ENCODE results near the gene DBNDD1. TPM values are rescaled to one million over a fixed set of nuclear protein-coding genes. Genes with fewer than 3 reads are reported as not detected.
A peak's percentile ranks its signal among the peaks of the same experiment; 100 is the strongest.
"Not testable (repeated sequence)": the region's sequence is repeated elsewhere in the genome, so short reads cannot be mapped to it uniquely, and the experiment has no call there.

Gene DBNDD1
- polyA plus RNA-seq, 1 donor: 10.6 TPM

DNA sequence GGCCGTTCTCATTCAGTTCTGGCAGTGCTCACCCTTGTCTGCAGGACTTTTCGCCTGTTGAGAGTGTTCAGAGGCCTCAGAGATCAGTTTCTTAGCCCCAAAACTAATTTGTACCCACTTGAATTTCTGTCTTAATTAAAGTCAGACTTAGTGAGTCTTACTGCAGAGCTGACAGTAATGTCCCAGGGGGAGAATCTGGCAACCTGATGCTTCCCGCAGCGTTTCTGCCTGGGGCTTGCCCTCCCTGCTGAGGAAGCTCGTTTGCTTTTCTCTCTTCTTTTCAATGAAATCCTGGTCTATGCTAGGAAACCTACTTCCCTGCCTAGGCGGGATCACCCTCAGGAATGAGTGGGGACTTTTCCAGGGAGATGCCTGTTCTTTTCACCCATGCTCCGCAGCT is 25.3 kb downstream of the DBNDD1 start:
- DNase-seq: no peak

DNA sequence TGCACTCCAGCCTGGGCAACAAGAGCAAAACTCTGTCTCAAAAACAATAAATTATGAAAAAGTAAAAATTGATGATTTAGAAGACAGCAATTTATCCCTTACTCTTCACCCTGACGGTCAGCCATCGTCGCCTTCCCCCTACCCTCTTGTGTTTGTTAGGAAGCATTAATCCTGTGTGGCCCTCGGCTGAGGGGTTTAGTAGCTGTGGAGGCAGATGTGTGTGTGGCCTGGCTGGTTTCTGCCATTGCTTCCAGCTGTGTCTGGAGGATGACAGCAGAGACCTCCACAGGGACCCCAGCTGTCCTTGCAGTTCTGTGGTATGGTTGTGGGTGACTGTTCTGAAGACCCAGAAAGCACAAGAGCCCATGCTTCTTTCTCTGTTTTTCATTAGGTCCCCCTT is 25.9 kb downstream of the DBNDD1 start:
- DNase-seq: no peak

- no peak for DNase-seq
Measured at GRCh38 chr16:89990799-89991198, 28.5 kb downstream of the DBNDD1 start.

DNA sequence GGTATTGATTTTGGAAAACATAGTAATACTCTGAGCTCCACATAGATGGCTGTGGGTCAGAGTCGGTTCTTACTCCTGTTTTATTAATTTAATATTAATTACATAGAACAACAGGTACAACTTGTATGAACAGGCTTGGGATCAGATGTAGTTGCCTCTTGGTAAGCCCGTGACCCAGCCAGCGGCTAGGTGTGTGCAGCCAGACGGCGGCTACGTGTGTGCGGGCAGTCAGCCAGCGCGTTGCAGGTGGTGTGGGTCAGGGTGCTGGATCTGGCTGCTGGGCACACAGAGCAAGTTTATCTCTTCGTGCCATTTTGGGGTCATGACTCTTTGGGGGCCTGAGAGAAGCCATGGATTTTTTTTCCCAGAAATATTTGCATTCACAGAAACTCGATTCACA is 30.3 kb downstream of the DBNDD1 start:
- DNase-seq: no peak

DNA sequence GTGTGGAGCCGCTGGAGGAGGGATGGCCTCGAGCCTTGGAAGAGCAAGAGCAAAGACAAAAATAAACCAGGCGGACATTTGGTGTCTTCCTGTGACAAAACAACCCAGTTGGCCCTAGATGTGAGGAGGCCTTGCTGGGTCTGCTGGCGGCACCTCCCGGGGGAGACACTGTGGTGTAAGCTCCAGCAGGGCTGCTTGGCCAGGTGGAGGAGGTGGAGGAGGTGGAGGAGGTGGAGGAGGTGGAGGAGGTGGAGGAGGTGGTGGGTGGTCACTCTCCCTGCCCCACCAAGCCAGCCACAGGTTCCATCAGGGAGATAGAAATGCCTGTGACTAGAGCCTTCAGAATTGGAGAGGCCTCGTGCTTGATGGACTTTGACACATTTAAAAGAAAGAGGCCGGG is 32.1 kb downstream of the DBNDD1 start:
- DNase-seq: no peak

- no peak for DNase-seq
Measured at GRCh38 chr16:89986600-89986999, 32.7 kb downstream of the DBNDD1 start.

- no peak for DNase-seq
Measured at GRCh38 chr16:89985219-89985618, 34.0 kb downstream of the DBNDD1 start.

DNA sequence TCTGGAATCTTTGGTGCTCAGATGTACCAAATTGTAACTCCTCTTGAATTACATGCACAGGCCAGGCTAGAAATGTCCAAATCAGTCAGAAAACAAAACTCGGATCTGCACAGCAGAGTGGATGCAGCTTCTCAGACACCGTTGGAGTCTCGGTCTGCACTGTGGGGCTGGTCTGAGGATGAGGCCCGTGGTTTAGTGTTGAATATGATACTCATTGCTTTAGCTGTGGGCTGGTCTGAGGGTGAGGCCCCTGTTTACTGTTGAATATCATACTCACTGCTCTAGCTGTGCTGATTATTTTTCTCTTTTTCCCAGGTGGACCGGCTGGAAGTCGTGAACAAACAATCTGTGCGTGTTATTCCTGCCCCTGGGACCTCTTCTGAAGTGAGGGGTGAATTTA is 35.0 kb downstream of the DBNDD1 start:
- DNase-seq: no peak

- DNase-seq: no peak
Measured at GRCh38 chr16:89983536-89983935, 35.7 kb downstream of the DBNDD1 start.

DNA sequence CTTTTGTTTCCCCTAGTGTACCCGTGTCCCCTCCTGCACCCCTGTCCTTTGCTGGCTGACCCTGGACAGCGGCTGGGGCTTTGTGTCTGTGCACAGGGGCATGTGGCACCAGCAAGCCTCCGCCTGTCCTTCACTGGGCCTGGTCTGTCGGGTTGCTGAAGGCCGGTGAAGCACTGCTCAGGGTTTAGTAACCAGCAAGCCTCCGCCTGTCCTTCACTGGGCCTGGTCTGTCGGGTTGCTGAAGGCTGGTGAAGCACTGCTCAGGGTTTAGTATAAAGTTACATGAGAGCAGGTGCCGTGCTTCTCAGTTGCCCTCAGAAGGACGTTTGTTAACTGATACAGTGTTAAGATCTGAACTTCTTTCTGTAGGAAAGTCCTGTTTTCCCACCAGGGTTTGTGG is 36.9 kb downstream of the DBNDD1 start:
- no peak for DNase-seq

DNA sequence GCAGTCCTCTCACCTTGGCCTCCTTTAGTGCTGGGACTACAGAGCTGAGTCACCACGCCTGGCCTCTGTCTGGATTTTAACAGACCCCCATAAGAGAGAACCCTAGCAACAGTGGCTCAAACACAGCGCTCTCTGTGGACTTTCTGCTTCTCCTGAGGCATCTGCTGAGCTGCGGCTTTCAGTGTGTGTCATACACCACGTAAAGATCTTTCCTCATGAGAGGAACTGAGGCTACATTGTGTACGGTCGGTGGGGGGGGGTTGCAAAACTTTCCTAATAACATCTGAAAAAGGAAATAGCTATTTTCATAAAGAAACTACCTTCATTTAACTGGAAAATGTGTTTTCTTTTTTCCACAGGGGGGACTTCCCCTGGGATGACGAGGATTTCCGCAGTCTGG is 37.8 kb downstream of the DBNDD1 start:
- no peak for DNase-seq

DNA sequence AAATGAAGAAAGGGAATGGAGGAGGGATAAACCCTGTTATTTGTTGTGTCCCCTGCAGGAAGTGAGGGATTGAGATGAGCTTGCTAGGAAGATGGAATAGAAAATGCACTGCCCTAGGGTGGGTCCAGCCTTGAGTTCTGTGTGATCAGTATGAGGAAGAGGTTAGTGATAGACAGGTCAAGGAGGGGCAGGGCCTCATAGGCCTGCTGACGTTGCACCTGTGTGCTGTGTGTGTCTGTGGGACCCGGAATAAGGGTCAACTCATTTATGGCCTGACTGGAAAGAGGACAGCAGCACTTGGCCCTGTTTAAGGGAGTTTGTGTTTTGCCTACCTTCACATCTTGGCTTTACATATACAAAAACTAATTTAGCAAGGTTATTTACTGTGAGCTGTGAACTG is 44.4 kb downstream of the DBNDD1 start:
- no peak for DNase-seq

GRCh38 chr16:89973654-89974335 is 45.5 kb downstream of the DBNDD1 start:
- DNase-seq: no peak

DNA sequence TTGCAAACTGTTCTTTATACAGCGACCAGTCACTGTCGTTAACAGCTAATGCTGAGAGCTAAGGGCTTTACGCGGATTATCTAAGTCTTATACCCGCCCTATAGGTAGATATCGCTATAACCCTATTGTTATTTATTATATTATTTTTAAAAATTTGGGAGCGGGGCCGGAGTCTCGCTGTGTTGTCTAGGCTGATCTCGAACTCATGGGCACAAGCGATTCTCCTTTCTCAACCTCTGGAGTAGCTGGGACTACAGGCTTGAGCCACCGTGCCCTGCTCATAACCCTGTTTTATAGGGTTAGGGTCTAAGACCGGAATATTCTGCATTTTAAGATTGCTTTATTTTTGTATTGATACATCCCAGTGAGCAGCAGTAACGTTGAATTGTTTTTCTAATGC is 46.0 kb downstream of the DBNDD1 start:
- no peak for DNase-seq

GRCh38 chr16:89972244-89973234 is 46.7 kb downstream of the DBNDD1 start:
- peak; percentile 93 for DNase-seq

DNA sequence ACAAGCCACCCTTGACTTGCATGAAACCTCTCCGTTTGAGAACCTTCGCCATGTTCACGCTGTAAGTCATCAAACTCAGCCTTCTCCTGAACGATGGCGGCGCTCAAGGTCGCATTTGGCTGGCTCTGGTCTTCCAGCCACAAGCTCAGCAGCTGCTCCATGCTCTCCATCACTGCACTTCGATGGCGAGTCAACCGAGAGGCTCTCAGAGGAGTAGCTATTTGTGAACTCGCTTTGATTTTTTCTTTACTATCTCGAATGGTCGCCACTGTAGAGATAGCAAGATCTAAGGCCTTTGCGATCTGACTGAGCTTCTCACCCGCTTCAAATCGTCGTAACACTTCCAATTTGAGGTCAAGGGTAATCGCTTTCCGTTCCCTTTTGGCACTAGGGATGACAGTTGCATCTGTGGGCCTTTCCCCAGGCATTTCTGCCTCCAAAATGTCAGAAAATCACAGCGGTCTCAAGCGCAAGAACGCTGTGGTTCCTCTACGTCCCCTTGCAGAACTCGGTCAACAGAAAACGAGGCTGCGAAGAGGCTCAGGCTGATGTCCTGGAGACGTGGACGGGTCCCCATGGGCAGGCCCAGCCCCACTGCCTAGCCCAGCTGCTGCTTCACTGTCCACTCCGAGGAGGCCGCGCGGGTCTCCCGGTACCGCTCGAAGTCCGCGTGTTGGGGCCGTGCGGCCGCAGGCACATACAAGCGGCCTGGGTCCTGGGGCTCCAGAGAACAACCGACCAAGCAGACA is 47.6 kb downstream of the DBNDD1 start:
- DNase-seq: no peak

GRCh38 chr16:89969741-89970410 is 49.4 kb downstream of the DBNDD1 start:
- DNase-seq: no peak

GRCh38 chr16:89968074-89968473 is 51.2 kb downstream of the DBNDD1 start:
- DNase-seq: not testable (repeated sequence)

GRCh38 chr16:89967436-89967835 is 51.8 kb downstream of the DBNDD1 start:
- DNase-seq: not testable (repeated sequence)

- DNase-seq: no peak
Measured at GRCh38 chr16:89966756-89967155, 52.5 kb downstream of the DBNDD1 start.

DNA sequence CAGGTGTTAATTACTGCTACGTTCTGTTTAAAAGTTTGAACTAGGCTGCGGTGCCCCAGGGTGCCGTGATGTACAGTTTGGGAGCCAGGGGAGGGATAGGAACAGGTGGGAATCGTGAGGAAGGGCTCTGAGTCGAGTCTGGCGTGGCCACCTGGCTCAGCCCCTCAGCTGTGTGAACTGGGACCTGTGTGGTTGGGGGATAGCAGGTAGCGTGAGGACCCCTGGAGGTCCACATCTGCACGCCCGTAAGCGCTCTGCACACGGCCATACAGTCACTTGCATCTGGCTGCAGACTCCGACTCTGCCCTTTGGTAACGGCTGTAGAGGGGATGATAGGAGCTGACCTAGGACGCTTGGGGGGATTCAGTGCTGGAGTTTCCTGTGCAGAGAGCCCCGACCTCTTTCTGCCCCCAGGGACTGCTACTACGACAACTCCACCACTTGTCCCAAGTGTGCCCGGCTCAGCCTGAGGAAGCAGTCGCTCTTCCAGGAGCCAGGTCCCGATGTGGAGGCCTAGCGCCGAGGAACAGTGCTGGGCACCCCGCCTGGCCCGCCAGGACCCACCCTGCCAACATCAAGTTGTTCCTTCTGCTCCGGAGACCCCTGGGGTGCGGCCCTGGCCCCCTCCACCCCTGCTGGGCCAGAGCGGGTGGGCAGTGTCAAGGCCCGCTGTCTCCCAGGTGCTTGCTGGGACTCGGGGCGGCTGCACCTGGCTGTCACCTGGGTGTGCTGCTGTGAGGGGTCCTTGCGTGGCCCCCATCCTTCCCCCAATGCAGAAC is 53.6 kb downstream of the DBNDD1 start:
- no peak for DNase-seq

Measured in left kidney (tissue), 2 donors.